HG02840 (cell line): Measurements from ENCODE around the gene LAMB1.
"Not testable (repeated sequence)": the region's sequence is repeated elsewhere in the genome, so short reads cannot be mapped to it uniquely, and the experiment has no call there.

Experiments used
- ATAC-seq: cut with Tn5 transposase; IDR thresholded peaks from one replicate; pipeline ENCODE4 v1.9.1; 2021; ENCODE audit warnings: mild to moderate bottlenecking, moderate library complexity, moderate number of reproducible peaks; ENCODE audit not compliant: unreplicated experiment, low FRiP score

LAMB1 gene

GRCh38 chr7:108002726-108003598 is at the start of gene LAMB1:
LAMB1 (minus strand) TSS chr7:108003161; CDS start chr7:108002885, 276 bp downstream.
- ATAC-seq, result no peak

- ATAC-seq, result no peak
These were observed 48.5 kb upstream of the LAMB1 start for GRCh38 chr7:108051454-108051853.

- no peak for ATAC-seq
These were observed 47.0 kb upstream of the LAMB1 start for GRCh38 chr7:108049962-108050361.

GRCh38 chr7:108048422-108048821 is 45.5 kb upstream of the LAMB1 start:
- no peak for ATAC-seq

- no peak for ATAC-seq
These were observed 44.1 kb upstream of the LAMB1 start for GRCh38 chr7:108046952-108047506.

GRCh38 chr7:108045669-108046068 is 42.7 kb upstream of the LAMB1 start:
- no peak for ATAC-seq

GRCh38 chr7:108045154-108045553 is 42.2 kb upstream of the LAMB1 start:
- no peak for ATAC-seq

- no peak for ATAC-seq
These were observed 41.4 kb upstream of the LAMB1 start for GRCh38 chr7:108044345-108044744.

GRCh38 chr7:108038986-108039385 is 36.0 kb upstream of the LAMB1 start:
- no peak for ATAC-seq

- ATAC-seq, result no peak
These were observed 34.8 kb upstream of the LAMB1 start for GRCh38 chr7:108037741-108038140.

- no peak for ATAC-seq
These were observed 34.2 kb upstream of the LAMB1 start for GRCh38 chr7:108037140-108037539.

- ATAC-seq, result no peak
These were observed 31.6 kb upstream of the LAMB1 start for GRCh38 chr7:108034586-108034985.

GRCh38 chr7:108033776-108034497 is 31.0 kb upstream of the LAMB1 start:
- ATAC-seq, result no peak

- ATAC-seq, result not testable (repeated sequence)
These were observed 30.3 kb upstream of the LAMB1 start for GRCh38 chr7:108033309-108033708.

GRCh38 chr7:108030516-108030915 is 27.6 kb upstream of the LAMB1 start:
- no peak for ATAC-seq

GRCh38 chr7:108029034-108029433 is 26.1 kb upstream of the LAMB1 start:
- no peak for ATAC-seq

GRCh38 chr7:108028111-108028510 is 25.1 kb upstream of the LAMB1 start:
- ATAC-seq, result no peak

GRCh38 chr7:108027239-108027638 is 24.3 kb upstream of the LAMB1 start:
- ATAC-seq, result no peak

- no peak for ATAC-seq
These were observed 23.7 kb upstream of the LAMB1 start for GRCh38 chr7:108026647-108027046.

GRCh38 chr7:108026116-108026515 is 23.2 kb upstream of the LAMB1 start:
- ATAC-seq, result no peak

GRCh38 chr7:108024538-108024937 is 21.6 kb upstream of the LAMB1 start:
- no peak for ATAC-seq
